ENCODE results near the gene TMTC1.
"Not testable (repeated sequence)": the region's sequence is repeated elsewhere in the genome, so short reads cannot be mapped to it uniquely, and the experiment has no call there.

TMTC1 gene

GRCh38 chr12:29783773-29784666, at the start of gene TMTC1:
Gene TMTC1, minus strand, starts transcription at chr12:29783942. Its CDS starts 191 bp downstream, at chr12:29783751.
- H3K4me3 ChIP-seq (ENCODE audit: low read depth, low read length), result peak within 1 kb of the TSS; percentile 71

GRCh38 chr12:29831173-29831572, 47.4 kb upstream of the TMTC1 start:
- H3K4me3 ChIP-seq (ENCODE audit: low read depth, low read length), result no peak overlapping the region

- no peak overlapping the region for H3K4me3 ChIP-seq (ENCODE audit: low read depth, low read length)
Measured at GRCh38 chr12:29830391-29830790, 46.6 kb upstream of the TMTC1 start.

GRCh38 chr12:29818916-29819623, 35.3 kb upstream of the TMTC1 start:
- no peak overlapping the region for H3K4me3 ChIP-seq (ENCODE audit: low read depth, low read length)

- no peak overlapping the region for H3K4me3 ChIP-seq (ENCODE audit: low read depth, low read length)
Measured at GRCh38 chr12:29816874-29817725, 33.4 kb upstream of the TMTC1 start.

GRCh38 chr12:29809616-29810361, 26.0 kb upstream of the TMTC1 start:
- H3K4me3 ChIP-seq (ENCODE audit: low read depth, low read length), result not testable (repeated sequence)

GRCh38 chr12:29807129-29807528, 23.4 kb upstream of the TMTC1 start:
- H3K4me3 ChIP-seq (ENCODE audit: low read depth, low read length), result no peak overlapping the region

- no peak overlapping the region for H3K4me3 ChIP-seq (ENCODE audit: low read depth, low read length)
Measured at GRCh38 chr12:29804019-29804418, 20.3 kb upstream of the TMTC1 start.

GRCh38 chr12:29799591-29799990, 15.8 kb upstream of the TMTC1 start:
- no peak overlapping the region for H3K4me3 ChIP-seq (ENCODE audit: low read depth, low read length)

GRCh38 chr12:29797565-29798355, 14.0 kb upstream of the TMTC1 start:
- no peak overlapping the region for H3K4me3 ChIP-seq (ENCODE audit: low read depth, low read length)

GRCh38 chr12:29796823-29797263, 13.1 kb upstream of the TMTC1 start:
- H3K4me3 ChIP-seq (ENCODE audit: low read depth, low read length), result no peak overlapping the region

- no peak overlapping the region for H3K4me3 ChIP-seq (ENCODE audit: low read depth, low read length)
Measured at GRCh38 chr12:29795715-29796114, 12.0 kb upstream of the TMTC1 start.

- no peak overlapping the region for H3K4me3 ChIP-seq (ENCODE audit: low read depth, low read length)
Measured at GRCh38 chr12:29794862-29795261, 11.1 kb upstream of the TMTC1 start.

GRCh38 chr12:29792853-29793252, 9.1 kb upstream of the TMTC1 start:
- no peak overlapping the region for H3K4me3 ChIP-seq (ENCODE audit: low read depth, low read length)

- no peak overlapping the region for H3K4me3 ChIP-seq (ENCODE audit: low read depth, low read length)
Measured at GRCh38 chr12:29792132-29792531, 8.4 kb upstream of the TMTC1 start.

- H3K4me3 ChIP-seq (ENCODE audit: low read depth, low read length), result peak overlapping the region; percentile 71
Measured at GRCh38 chr12:29782871-29783772, 620 bp downstream of the TMTC1 start.

- H3K4me3 ChIP-seq (ENCODE audit: low read depth, low read length), result peak overlapping the region; percentile 71
Measured at GRCh38 chr12:29782285-29782870, 1.4 kb downstream of the TMTC1 start.

GRCh38 chr12:29781705-29782266, 2.0 kb downstream of the TMTC1 start:
- H3K4me3 ChIP-seq (ENCODE audit: low read depth, low read length), result peak overlapping the region; percentile 71
